ACC112 (cell line): ENCODE results near the gene XIAP.
A peak's percentile ranks its signal among the peaks of the same experiment; 100 is the strongest.
"Not testable (repeated sequence)": the region's sequence is repeated elsewhere in the genome, so short reads cannot be mapped to it uniquely, and the experiment has no call there.

Experiments used
- H2AFZ ChIP-seq: fragments of 200-600 bp; sonication (generic); one replicate; pipeline ENCODE4 v1.6.0; 2017; ENCODE audit warnings: antibody characterized with exemption, low read length; ENCODE audit not compliant: unreplicated experiment
- H3K27ac ChIP-seq: fragments of 200-600 bp; sonication (generic); 2 replicates; pipeline ENCODE4 v1.5.1; 2014; ENCODE audit warnings: low read depth, mild to moderate bottlenecking, antibody characterized with exemption, low read length, moderate library complexity
- H3K27me3 ChIP-seq: fragments of 200-600 bp; sonication (generic); 2 replicates; pipeline ENCODE4 v1.6.1; 2014; ENCODE audit warnings: mild to moderate bottlenecking, antibody characterized with exemption, low read length, moderate library complexity, mixed read lengths; ENCODE audit not compliant: insufficient read depth
- H3K36me3 ChIP-seq: fragments of 200-600 bp; sonication (generic); 2 replicates; pipeline ENCODE4 v1.6.1; 2016; ENCODE audit warnings: mild to moderate bottlenecking, antibody characterized with exemption, low read length, moderate library complexity, mixed read lengths; ENCODE audit not compliant: insufficient read depth
- H3K4me1 ChIP-seq: fragments of 200-600 bp; sonication (generic); one replicate; pipeline ENCODE4 v1.6.1; 2016; ENCODE audit warnings: low read length, mixed read lengths; ENCODE audit not compliant: insufficient read depth, unreplicated experiment, control insufficient read depth
- H3K4me3 ChIP-seq: fragments of 200-600 bp; sonication (generic); 2 replicates; pipeline ENCODE4 v1.5.1; 2014; ENCODE audit warnings: mild to moderate bottlenecking, low read depth, low read length
- H3K79me2 ChIP-seq: fragments of 200-600 bp; sonication (generic); one replicate; pipeline ENCODE4 v1.6.0; 2016; ENCODE audit warnings: low read length; ENCODE audit not compliant: control insufficient read depth, unreplicated experiment, insufficient read depth

XIAP gene

DNA sequence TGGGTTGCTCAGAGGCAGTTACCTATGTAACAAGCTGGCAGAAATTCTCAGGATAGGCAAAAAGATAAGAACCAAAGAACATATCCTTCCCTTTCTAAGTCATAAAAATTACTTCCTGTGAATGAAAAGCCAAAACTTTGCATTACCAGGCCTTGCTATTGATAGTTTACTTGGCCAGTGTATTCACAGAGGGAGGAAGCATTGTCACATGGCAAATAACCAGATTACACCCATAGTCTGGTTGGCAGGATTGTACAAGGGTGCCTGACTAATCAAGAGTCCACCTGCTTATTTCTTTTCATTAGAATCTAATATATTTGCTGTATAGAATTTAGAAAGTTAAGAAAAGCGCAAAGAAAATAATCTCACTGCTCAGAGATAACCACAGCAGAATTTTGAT, 14.1 kb downstream of the XIAP start:
- Histone ChIP-seq H3K79me2 (peaks cover 62% of the 10 kb centered on the region), H3K27ac (no peak overlapping the region)

DNA sequence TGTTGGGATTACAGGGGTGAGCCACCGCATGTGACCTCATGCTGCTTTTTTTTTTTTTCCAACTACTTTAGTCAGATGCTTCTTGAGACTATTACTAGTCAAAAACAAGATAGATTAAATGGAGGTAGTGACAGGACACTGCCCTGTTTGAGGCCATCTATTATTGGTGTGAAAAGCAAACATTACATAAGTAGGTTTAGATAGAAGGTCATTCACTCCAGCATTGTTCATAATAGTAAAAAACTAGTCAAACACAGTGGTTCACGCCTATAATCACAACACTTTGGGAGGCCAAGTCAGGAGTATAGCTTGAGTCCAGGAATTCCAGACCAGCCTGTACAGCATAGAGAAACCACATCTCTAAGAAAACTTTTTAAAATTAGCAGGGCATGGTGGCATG, 16.3 kb downstream of the XIAP start:
- H3K4me1 ChIP-seq: peaks cover 6% of the 10 kb centered on the region
- H3K27me3 ChIP-seq: no peaks in the 10 kb centered on the region
- no peak overlapping the region for H2AFZ ChIP-seq
- no peaks in the 10 kb centered on the region for H3K36me3 ChIP-seq
- no peak overlapping the region for H3K4me3 ChIP-seq
- no peak overlapping the region for H3K27ac ChIP-seq
- peaks cover 58% of the 10 kb centered on the region for H3K79me2 ChIP-seq

More for the DNA sequence above, 14.1 kb downstream of the XIAP start:
- H3K27me3 ChIP-seq: no peaks in the 10 kb centered on the region
- H3K4me3 ChIP-seq: no peak overlapping the region
- H3K4me1 ChIP-seq: peaks cover 11% of the 10 kb centered on the region
- H2AFZ ChIP-seq: no peak overlapping the region
- no peaks in the 10 kb centered on the region for H3K36me3 ChIP-seq

DNA sequence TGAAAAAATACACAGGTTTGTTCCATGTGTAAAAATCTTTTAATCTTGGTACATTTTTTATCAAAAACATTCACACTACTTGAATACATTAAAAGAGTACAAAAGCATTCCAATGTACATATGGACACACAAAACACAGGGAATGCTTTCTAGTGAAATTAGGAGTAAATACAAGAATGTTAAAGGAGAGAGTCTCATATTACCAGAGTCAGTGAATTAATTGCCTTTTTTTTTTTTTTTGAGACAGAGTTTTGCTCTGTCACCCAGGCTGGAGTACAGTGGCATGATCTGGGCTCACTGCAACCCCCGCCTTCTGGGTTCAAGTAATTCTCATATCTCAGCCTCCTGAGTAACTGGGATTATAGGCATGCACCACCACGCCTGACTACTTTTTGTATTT, 17.0 kb downstream of the XIAP start:
- H3K36me3 ChIP-seq: no peaks in the 10 kb centered on the region
- H3K27ac ChIP-seq: no peak overlapping the region
- H2AFZ ChIP-seq: no peak overlapping the region
- peaks cover 6% of the 10 kb centered on the region for H3K4me1 ChIP-seq
- H3K4me3 ChIP-seq: no peak overlapping the region
- H3K79me2 ChIP-seq: peaks cover 55% of the 10 kb centered on the region
- H3K27me3 ChIP-seq: no peaks in the 10 kb centered on the region

DNA sequence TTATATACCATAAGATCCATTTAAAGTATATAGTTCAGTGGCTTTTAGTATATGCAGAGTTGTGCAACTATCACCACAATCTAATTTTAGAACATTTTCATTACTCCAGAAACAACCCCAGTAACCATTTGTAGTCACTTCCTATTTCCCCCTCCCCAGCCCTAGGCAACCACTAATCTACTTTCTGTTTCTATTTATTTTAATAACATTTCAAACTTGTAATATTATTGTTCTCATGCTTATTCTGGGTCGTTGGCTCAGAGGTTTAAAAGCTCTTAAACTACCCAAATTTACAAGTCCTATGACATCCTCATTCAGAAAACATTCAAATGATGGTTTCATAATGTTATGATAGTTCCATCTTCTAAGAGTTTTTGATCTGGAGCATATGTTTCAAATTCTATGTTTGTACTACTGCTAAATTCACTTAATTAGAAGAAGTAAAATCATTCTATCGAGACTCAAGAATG, 18.4 kb downstream of the XIAP start:
- Histone ChIP-seq H2AFZ (no peak overlapping the region), H3K27me3 (no peaks in the 10 kb centered on the region), H3K27ac (peak overlapping the region; percentile 83), H3K4me1 (peaks cover 6% of the 10 kb centered on the region), H3K4me3 (peak overlapping the region; percentile 42; the same call in 1 of the 2 replicates), H3K36me3 (no peaks in the 10 kb centered on the region), H3K79me2 (peaks cover 55% of the 10 kb centered on the region)

DNA sequence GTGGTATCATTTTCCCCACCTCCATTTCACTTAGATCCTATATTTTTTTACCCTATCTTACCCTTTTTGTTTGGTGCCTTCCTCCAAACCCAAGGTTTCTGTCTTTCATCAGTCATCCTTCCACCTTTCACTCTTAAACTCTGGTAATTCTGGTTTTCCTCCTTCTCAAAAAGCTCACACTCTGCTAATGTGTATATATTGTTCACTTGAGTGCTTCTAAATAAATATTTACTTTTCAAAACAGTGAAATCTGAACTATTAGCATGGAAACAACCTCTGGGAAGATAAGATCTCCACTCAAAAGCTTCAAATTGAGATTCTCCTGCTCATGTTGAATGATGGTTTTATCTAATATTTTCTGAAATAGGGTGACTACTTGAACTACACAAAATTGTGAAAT, 21.5 kb downstream of the XIAP start:
- no peaks in the 10 kb centered on the region for H3K27me3 ChIP-seq

DNA sequence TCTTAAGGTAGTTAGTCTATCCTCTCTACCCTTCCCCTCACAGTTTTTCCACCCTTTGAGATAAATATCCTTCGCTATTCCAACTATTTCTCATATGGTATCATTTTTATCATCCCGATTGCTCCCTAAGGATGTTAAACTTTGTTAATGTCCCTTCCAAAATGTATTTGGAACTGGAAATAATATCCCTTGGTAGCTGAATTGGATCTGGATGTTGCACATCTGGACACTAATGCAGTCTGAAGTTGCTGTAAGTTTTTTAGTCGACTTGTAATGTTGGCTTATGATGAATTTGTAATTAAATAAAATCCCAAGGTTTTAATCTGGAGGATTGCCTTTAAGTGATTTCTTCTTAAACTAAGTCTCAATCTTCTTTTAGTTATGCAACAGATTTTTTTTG, 22.5 kb downstream of the XIAP start:
- no peak overlapping the region for H2AFZ ChIP-seq
- peaks cover 6% of the 10 kb centered on the region for H3K4me1 ChIP-seq
- H3K27ac ChIP-seq: no peak overlapping the region
- H3K27me3 ChIP-seq: no peaks in the 10 kb centered on the region
- H3K36me3 ChIP-seq: no peaks in the 10 kb centered on the region
- no peak overlapping the region for H3K4me3 ChIP-seq
- peaks cover 49% of the 10 kb centered on the region for H3K79me2 ChIP-seq

More for the DNA sequence above, 21.5 kb downstream of the XIAP start:
- peaks cover 54% of the 10 kb centered on the region for H3K79me2 ChIP-seq
- H3K4me3 ChIP-seq: no peak overlapping the region
- no peaks in the 10 kb centered on the region for H3K36me3 ChIP-seq
- H2AFZ ChIP-seq: no peak overlapping the region
- H3K4me1 ChIP-seq: peaks cover 6% of the 10 kb centered on the region
- no peak overlapping the region for H3K27ac ChIP-seq

DNA sequence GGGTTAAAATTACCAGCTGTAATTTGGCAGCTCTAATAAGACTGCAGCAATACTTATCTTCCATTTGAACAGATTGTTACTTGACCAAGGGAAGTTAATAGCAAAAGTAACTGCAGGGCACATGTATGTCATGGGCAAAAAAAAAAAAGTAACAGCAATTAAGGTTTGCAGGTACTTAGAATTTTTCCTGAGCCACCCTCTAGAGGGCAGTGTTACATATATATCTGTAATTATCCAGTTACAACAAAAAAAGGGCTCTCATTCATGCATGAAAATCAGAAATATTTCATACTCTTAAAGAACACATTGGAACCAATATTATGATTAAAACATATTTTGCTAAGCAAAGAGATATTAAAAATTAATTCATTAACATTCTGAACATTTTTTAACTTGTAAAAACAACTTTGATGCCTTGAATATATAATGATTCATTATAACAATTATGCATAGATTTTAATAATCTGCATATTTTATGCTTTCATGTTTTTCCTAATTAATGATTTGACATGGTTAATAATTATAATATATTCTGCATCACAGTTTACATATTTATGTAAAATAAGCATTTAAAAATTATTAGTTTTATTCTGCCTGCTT, 25.1 kb downstream of the XIAP start:
- Histone ChIP-seq H3K36me3 (no peaks in the 10 kb centered on the region), H3K4me3 (no peak overlapping the region), H3K27me3 (no peaks in the 10 kb centered on the region), H2AFZ (no peak overlapping the region), H3K4me1 (no peaks in the 10 kb centered on the region), H3K27ac (no peak overlapping the region), H3K79me2 (peaks cover 34% of the 10 kb centered on the region)

DNA sequence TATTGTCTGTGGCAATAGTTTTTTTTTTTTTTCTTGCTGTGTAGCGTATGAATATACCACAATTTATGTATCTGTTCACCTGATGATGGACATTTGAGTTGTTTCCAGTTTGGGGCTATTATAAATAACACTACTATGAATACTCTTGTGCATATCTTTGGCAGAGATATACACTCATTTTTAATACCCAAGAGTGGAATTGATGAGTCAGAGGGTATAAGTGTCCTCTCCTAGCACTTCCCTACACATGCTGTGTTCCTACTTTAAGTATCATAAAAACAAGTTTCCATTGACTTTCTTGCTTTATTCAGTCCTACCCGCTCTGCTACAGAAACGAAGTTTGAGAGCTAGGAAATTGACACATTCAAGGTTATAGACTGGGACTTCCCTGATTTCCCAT, 39.8 kb downstream of the XIAP start:
- H3K79me2 ChIP-seq: no peaks in the 10 kb centered on the region
- peaks cover 4% of the 10 kb centered on the region; the same call in 1 of the 2 replicates for H3K36me3 ChIP-seq
- 0 out of 2 replicates have a peak overlapping the region, but pooled peaks have one; percentile 15 for H3K27ac ChIP-seq
- H3K27me3 ChIP-seq: no peaks in the 10 kb centered on the region
- H3K4me3 ChIP-seq: no peak overlapping the region
- peaks cover 3% of the 10 kb centered on the region for H3K4me1 ChIP-seq
- no peak overlapping the region for H2AFZ ChIP-seq

DNA sequence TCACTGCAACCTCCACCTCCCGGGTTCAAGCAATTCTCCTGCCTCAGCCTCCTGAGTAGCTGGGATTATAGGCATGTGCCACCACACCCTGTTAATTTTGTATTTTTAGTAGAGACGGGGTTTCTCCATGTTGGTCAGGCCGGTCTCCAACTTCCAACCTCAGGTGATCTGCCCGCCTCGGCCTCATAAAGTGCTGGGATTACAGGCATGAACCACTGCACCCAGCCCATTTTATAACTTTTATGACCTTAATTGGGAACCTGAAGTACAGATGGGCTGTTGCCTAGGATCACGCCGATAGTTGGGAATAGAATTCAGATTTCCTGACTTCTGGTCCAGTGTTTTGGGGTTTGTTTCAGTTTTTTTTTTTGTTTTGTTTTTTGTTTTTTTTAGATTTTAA, 43.4 kb downstream of the XIAP start:
- H2AFZ ChIP-seq, H3K27me3 ChIP-seq, H3K36me3 ChIP-seq, H3K27ac ChIP-seq, H3K4me1 ChIP-seq, H3K79me2 ChIP-seq, H3K4me3 ChIP-seq: not testable (repeated sequence)

DNA sequence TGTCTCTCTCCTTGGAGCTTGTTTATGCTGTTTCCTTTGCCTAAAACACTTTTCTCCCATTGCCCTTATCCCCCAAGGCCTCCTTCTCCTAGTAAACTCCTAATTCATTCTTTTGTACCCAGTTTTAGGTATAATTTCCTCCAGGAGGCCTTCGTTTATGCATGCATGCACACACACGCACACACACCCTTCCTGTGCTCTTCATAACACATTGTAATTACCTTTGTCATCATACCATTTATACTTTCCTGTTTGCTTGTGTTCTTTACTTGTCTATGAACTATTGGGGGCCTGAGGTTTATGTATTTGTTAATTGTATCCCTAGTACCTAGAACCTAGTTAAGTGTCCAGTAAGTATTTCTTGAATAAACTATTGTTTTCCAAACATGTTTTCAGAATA, 45.5 kb downstream of the XIAP start:
- H3K27ac ChIP-seq: no peak overlapping the region
- H3K4me1 ChIP-seq: no peaks in the 10 kb centered on the region
- H2AFZ ChIP-seq: no peak overlapping the region

DNA sequence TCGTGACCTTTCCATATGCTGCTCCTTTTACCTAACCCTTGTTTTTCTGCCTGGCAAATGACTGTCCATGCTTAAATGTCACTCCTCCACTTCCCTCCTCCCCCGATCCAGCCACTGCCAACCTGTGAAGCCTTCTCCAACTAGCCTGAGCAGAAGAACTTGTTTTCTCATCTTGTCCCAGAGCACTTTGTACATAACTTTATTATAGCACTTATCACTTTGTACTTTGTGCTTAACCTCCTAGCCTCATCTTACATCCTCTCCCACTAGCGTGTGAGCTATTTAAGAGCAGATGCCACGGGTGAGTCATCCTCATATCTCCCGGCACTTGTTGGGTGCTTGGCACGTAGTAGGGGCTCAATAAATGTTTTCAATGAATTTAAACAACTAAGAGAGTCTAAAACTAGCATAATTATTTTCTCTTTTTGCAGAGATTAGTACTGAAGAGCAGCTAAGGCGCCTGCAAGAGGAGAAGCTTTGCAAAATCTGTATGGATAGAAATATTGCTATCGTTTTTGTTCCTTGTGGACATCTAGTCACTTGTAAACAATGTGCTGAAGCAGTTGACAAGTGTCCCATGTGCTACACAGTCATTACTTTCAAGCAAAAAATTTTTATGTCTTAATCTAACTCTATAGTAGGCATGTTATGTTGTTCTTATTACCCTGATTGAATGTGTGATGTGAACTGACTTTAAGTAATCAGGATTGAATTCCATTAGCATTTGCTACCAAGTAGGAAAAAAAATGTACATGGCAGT, 46.9 kb downstream of the XIAP start:
- no peaks in the 10 kb centered on the region for H3K36me3 ChIP-seq
- no peak overlapping the region for H2AFZ ChIP-seq
- no peak overlapping the region for H3K4me3 ChIP-seq
- no peak overlapping the region for H3K27ac ChIP-seq
- no peaks in the 10 kb centered on the region for H3K27me3 ChIP-seq
- H3K4me1 ChIP-seq: no peaks in the 10 kb centered on the region
- H3K79me2 ChIP-seq: no peaks in the 10 kb centered on the region

More for the DNA sequence above, 45.5 kb downstream of the XIAP start:
- no peaks in the 10 kb centered on the region for H3K36me3 ChIP-seq
- no peaks in the 10 kb centered on the region for H3K27me3 ChIP-seq
- no peaks in the 10 kb centered on the region for H3K79me2 ChIP-seq
- H3K4me3 ChIP-seq: no peak overlapping the region
